Measurements from ENCODE around the gene PREP. TPM values are rescaled to one million over a fixed set of nuclear protein-coding genes. Genes with fewer than 3 reads are reported as not detected.

Gene PREP
- total RNA-seq, 4 donors from 2014 or later: 32.9 to 63.2 (median 41.2) TPM

DNA sequence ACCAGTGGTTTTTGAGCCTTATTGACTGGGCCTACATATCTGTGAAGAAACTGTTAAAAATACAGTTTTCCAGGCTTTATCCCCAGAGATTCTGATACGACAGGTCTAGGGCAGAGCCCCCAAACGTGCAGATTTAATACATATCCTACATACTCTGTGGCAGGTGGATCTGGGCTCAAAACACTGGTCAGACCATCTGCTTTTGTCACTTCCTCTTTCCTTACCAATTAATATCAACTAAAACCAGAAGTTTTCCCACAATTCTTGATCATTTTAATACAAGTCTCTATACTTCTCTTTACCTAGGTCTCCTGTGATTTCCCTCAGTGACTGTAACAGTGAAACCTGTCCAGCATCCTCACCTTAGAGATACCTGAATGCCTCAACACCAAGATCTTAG, 108.8 kb downstream of the PREP start:
- Histone ChIP-seq H3K27ac (no peak overlapping the region), H3K9me3 (no peaks in the 10 kb centered on the region), H3K36me3 (no peaks in the 10 kb centered on the region), H3K4me1 (no peaks in the 10 kb centered on the region), H3K4me3 (no peak overlapping the region), H3K27me3 (no peaks in the 10 kb centered on the region)
- DNase-seq: no peak
- WGBS, 2 donors (ENCODE audit: low coverage in 1 of 2): 77 to 100% methylated on average over 2 of the region's 2 CpGs
- intact Hi-C loops (cut with DNase I; ENCODE audit: low total_unique reads): no loop called here
- no peak for TF ChIP-seq EP300 (IDR thresholded peaks at IDR 0.05; ENCODE audit: low read depth)
- TF ChIP-seq POLR2AphosphoS5 (IDR thresholded peaks at IDR 0.05): no peak
- TF ChIP-seq, protein P1, sequence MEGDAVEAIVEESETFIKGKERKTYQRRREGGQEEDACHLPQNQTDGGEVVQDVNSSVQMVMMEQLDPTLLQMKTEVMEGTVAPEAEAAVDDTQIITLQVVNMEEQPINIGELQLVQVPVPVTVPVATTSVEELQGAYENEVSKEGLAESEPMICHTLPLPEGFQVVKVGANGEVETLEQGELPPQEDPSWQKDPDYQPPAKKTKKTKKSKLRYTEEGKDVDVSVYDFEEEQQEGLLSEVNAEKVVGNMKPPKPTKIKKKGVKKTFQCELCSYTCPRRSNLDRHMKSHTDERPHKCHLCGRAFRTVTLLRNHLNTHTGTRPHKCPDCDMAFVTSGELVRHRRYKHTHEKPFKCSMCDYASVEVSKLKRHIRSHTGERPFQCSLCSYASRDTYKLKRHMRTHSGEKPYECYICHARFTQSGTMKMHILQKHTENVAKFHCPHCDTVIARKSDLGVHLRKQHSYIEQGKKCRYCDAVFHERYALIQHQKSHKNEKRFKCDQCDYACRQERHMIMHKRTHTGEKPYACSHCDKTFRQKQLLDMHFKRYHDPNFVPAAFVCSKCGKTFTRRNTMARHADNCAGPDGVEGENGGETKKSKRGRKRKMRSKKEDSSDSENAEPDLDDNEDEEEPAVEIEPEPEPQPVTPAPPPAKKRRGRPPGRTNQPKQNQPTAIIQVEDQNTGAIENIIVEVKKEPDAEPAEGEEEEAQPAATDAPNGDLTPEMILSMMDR (IDR thresholded peaks at IDR 0.05): no peak
- TF ChIP-seq POLR2A (IDR thresholded peaks at IDR 0.05): no peak
- in situ Hi-C loops (cut with MboI; ENCODE audit: low pct_ligation_motif_present in 1 of 4, low pct_unique_long_range_greater_than_20kb in 1 of 4, low sequenced_read_pairs in 3 of 4): no loop called here

DNA sequence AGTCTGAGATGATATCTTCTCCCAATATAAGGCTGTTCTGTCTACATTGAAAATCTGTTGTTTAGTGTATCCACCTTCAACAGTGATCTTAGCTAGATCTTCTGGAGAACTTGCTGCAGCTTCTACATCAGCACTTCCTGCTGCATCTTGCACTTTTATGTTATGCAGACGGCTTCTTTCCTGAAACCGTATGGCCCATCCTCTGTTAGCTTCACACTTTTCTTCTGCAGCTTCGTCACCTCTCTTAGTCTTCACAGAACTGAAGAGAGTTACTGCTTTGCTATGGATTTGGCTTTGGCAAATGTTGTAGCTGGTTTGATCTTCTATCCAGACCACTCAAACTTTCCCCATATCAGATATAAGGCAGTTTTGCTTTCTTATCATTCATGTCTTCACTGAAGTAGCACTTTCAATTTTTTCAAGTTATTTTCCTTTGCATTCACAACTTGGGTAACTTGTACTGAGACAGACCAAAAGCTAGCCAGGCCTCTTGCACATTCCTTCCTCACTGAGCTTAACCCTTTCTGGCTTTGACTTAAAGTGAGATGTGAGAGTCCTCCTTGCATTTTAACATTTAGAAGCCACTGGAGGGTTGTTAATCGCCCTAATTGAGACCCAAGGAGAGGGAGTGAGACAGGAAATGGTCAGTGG, 110.1 kb downstream of the PREP start:
- no peak for DNase-seq
- in situ Hi-C loops (cut with MboI; ENCODE audit: low pct_ligation_motif_present in 1 of 4, low pct_unique_long_range_greater_than_20kb in 1 of 4, low sequenced_read_pairs in 3 of 4): no loop called here
- intact Hi-C loops (cut with DNase I; ENCODE audit: low total_unique reads): no loop called here

DNA sequence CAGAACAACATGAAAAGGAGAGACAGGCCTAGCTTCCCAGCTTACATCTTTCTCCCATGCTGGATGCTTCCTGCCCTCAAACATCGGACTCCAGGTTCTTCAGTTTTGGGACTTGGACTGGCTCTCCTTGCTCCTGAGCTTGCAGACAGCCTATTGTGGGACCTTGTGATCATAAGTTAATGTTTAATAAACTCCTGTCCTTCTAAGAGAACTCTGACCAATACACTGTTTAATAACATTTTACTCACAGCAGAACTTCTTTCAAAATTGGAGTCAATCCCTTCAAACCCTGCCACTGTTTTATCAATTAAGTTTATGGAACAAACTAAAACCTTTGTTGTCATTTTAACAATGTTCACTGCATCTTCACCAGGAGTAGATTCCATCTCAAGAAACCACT, 111.4 kb downstream of the PREP start:
- 94 to 100% methylated on average over 1 of the region's 1 CpG for WGBS, 2 donors (ENCODE audit: low coverage in 1 of 2)
- intact Hi-C loops (cut with DNase I; ENCODE audit: low total_unique reads) (no loop called here), in situ Hi-C loops (cut with MboI; ENCODE audit: low pct_ligation_motif_present in 1 of 4, low pct_unique_long_range_greater_than_20kb in 1 of 4, low sequenced_read_pairs in 3 of 4) (no loop called here)
- H3K27me3 ChIP-seq: no peaks in the 10 kb centered on the region
- H3K36me3 ChIP-seq: no peaks in the 10 kb centered on the region
- H3K4me3 ChIP-seq: no peak overlapping the region
- no peaks in the 10 kb centered on the region for H3K4me1 ChIP-seq
- no peak overlapping the region for H3K27ac ChIP-seq
- TF ChIP-seq POLR2AphosphoS5 (IDR thresholded peaks at IDR 0.05) (no peak), EP300 (IDR thresholded peaks at IDR 0.05; ENCODE audit: low read depth) (no peak), POLR2A (IDR thresholded peaks at IDR 0.05) (no peak)
- TF ChIP-seq, protein P1 (IDR thresholded peaks at IDR 0.05): no peak
- DNase-seq: no peak
- no peaks in the 10 kb centered on the region for H3K9me3 ChIP-seq

More for the DNA sequence above, 110.1 kb downstream of the PREP start:
- no peak for TF ChIP-seq EP300 (IDR thresholded peaks at IDR 0.05; ENCODE audit: low read depth)
- TF ChIP-seq, protein P1 (IDR thresholded peaks at IDR 0.05): no peak
- TF ChIP-seq POLR2AphosphoS5 (IDR thresholded peaks at IDR 0.05): no peak
- no peak for TF ChIP-seq POLR2A (IDR thresholded peaks at IDR 0.05)
- no peaks in the 10 kb centered on the region for H3K27me3 ChIP-seq
- H3K36me3 ChIP-seq: no peaks in the 10 kb centered on the region
- H3K4me1 ChIP-seq: no peaks in the 10 kb centered on the region
- 95 to 97% methylated on average over 4 of the region's 4 CpGs for WGBS, 2 donors (ENCODE audit: low coverage in 1 of 2)
- H3K9me3 ChIP-seq: no peaks in the 10 kb centered on the region
- H3K4me3 ChIP-seq: no peak overlapping the region
- no peak overlapping the region for H3K27ac ChIP-seq

DNA sequence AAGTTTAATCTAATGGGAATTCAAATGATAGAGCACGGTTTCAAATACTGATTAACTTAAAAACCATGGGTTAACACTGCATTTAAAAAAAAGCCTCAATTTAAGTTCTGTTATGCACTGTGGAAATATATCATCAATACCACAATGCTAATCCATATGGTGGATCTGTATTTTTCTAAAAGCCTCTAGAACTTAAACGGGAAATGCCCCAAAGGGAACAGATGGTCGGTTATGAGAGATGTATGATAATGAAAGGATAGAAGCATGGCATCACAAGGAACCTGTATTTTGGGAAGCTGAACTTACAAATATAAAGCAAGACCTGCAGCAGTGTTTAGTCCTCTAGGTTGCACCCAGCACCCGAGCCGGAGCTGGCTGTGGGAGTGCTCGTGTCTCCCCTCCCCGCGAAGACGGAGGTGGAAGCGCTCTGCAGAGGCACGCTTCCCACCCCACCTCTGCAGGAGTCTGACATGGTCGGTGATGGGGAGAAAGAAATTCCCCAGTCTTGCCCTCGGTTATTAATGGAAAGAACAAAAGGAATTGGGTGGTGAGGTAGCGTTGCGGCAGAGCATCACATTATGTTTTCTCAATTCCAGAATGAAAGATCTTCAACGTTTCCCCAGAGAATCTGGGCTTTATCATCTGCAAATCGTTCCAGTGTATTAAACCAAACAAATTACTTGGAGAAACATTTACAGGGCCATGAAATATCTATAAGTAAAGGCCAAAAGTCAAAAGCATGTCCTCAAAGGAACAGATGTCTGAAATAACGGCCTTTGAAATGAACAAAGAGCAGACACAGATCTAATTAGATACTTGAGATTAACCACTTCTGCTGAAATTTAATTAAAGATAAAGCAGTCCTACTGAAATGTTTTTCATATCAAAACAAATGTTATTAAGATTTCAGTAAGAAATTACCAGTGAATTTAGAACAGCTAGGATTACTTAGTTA, 120.0 kb downstream of the PREP start:
- WGBS, 2 donors (ENCODE audit: low coverage in 1 of 2): 85 to 87% methylated on average over 9 to 18 of the region's 18 CpGs
- in situ Hi-C loops (cut with MboI; ENCODE audit: low pct_ligation_motif_present in 1 of 4, low pct_unique_long_range_greater_than_20kb in 1 of 4, low sequenced_read_pairs in 3 of 4): no loop called here
- H3K4me3 ChIP-seq: no peak overlapping the region
- intact Hi-C loops (cut with DNase I; ENCODE audit: low total_unique reads): no loop called here
- TF ChIP-seq, protein P1 (IDR thresholded peaks at IDR 0.05): no peak
- TF ChIP-seq POLR2A (IDR thresholded peaks at IDR 0.05): no peak
- no peak for TF ChIP-seq EP300 (IDR thresholded peaks at IDR 0.05; ENCODE audit: low read depth)
- no peak for TF ChIP-seq POLR2AphosphoS5 (IDR thresholded peaks at IDR 0.05)
- peaks cover 0 to 50% (median 22%) of the 10 kb centered on the region in 4 donors for H3K36me3 ChIP-seq
- DNase-seq: no peak
- no peaks in the 10 kb centered on the region for H3K4me1 ChIP-seq
- no peaks in the 10 kb centered on the region for H3K27me3 ChIP-seq
- H3K27ac ChIP-seq: no peak overlapping the region
- no peaks in the 10 kb centered on the region for H3K9me3 ChIP-seq
